Measurements from ENCODE around the gene APBA3. TPM values are rescaled to one million over a fixed set of nuclear protein-coding genes. Genes with fewer than 3 reads are reported as not detected.

The APBA3 gene
- total and polyA plus RNA-seq, 2 experiments from 2014 or later = 17.2 to 31.8 TPM

DNA sequence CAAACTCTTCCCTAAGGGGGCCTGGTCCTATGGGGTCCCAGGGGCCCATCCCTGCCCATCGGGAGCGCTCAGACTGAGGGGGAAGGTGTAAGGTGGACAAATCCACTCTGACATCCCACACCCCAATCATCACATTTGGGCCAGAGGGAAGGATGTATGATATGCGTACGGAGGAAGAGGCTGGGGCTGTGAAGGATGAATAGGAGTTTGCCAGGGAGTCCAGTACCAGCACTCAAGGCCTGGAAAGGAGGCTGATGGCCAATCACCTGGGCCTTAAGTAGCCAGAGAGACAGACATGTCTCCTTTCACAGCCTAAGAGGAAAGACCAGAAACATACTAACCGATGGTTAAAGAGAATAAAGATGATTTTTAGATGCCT is 38.4 kb downstream of the APBA3 start:
- H3K4me3 Mint-ChIP-seq = peak overlapping the region; percentile 77
- no peak overlapping the region; the same call in 1 of the 2 replicates for H3K27ac Mint-ChIP-seq
- DNase-seq (ENCODE audit: low spot score) = no peak
- H3K36me3 ChIP-seq (ENCODE audit: insufficient read depth) = no peaks in the 10 kb centered on the region
- ATAC-seq = no peak
- no peaks in the 10 kb centered on the region for H3K79me2 ChIP-seq (replicated peaks; ENCODE audit: insufficient read depth)
- peak overlapping the region; percentile 83 for H3K4me3 ChIP-seq
- no peaks in the 10 kb centered on the region for H3K27me3 ChIP-seq (ENCODE audit: insufficient read depth)
- H3K27ac ChIP-seq (ENCODE audit: low read depth) = 0 out of 2 replicates have a peak overlapping the region, but pooled peaks have one; percentile 76
- peaks cover 15% of the 10 kb centered on the region; the same call in 1 of the 2 replicates for H3K4me1 ChIP-seq (ENCODE audit: insufficient read depth)
- no peaks in the 10 kb centered on the region for H3F3A ChIP-seq (replicated peaks; ENCODE audit: low read depth)
- H4K20me1 ChIP-seq (replicated peaks; ENCODE audit: insufficient read depth) = no peaks in the 10 kb centered on the region
- H3K4me2 ChIP-seq = peak overlapping the region; percentile 97
- H3K4me1 Mint-ChIP-seq = peaks cover 4% of the 10 kb centered on the region
- peaks cover 16% of the 10 kb centered on the region for H3K27me3 Mint-ChIP-seq (ENCODE audit: insufficient read depth, low read depth, poor library complexity)
- H2AFZ ChIP-seq = no peak overlapping the region
- TF ChIP-seq STAT1 (IDR thresholded peaks at IDR 0.05; ENCODE audit: unreplicated experiment) = no peak
- no peak for TF ChIP-seq ZNF114 (CRISPR knock-in tag; IDR thresholded peaks at IDR 0.05)
- H3K9me2 ChIP-seq (ENCODE audit: insufficient read depth) = no peaks in the 10 kb centered on the region
- no peaks in the 10 kb centered on the region for H3K9me3 Mint-ChIP-seq
- H3K36me3 Mint-ChIP-seq (ENCODE audit: low read depth) = no peaks in the 10 kb centered on the region

- Mint-ChIP-seq H3K27ac (no peak overlapping the region; the same call in 1 of the 2 replicates), H3K4me3 (peak overlapping the region; percentile 77), H3K4me1 (peaks cover 4% of the 10 kb centered on the region), H3K27me3 (ENCODE audit: insufficient read depth, low read depth, poor library complexity) (peaks cover 19% of the 10 kb centered on the region), H3K36me3 (ENCODE audit: low read depth) (no peaks in the 10 kb centered on the region), H3K9me3 (no peaks in the 10 kb centered on the region)
- Histone ChIP-seq H2AFZ (peak overlapping the region; percentile 83; the same call in 1 of the 2 replicates), H3F3A (replicated peaks; ENCODE audit: low read depth) (no peaks in the 10 kb centered on the region), H3K4me3 (peak overlapping the region; percentile 83), H3K4me1 (ENCODE audit: insufficient read depth) (peaks cover 15% of the 10 kb centered on the region; the same call in 1 of the 2 replicates), H3K27ac (ENCODE audit: low read depth) (0 out of 2 replicates have a peak overlapping the region, but pooled peaks have one; percentile 76), H3K4me2 (peak overlapping the region; percentile 97), H3K9me2 (ENCODE audit: insufficient read depth) (no peaks in the 10 kb centered on the region), H4K20me1 (replicated peaks; ENCODE audit: insufficient read depth) (no peaks in the 10 kb centered on the region), H3K27me3 (ENCODE audit: insufficient read depth) (no peaks in the 10 kb centered on the region), H3K36me3 (ENCODE audit: insufficient read depth) (no peaks in the 10 kb centered on the region), H3K79me2 (replicated peaks; ENCODE audit: insufficient read depth) (no peaks in the 10 kb centered on the region)
- ATAC-seq (peak; percentile 69), DNase-seq (ENCODE audit: low spot score) (peak; percentile 94)
- TF ChIP-seq NANOG (IDR thresholded peaks at IDR 0.05; ENCODE audit: borderline replicate concordance) = no peak
Observed at GRCh38 chr19:3722443-3723109, 38.9 kb downstream of the APBA3 start.

DNA sequence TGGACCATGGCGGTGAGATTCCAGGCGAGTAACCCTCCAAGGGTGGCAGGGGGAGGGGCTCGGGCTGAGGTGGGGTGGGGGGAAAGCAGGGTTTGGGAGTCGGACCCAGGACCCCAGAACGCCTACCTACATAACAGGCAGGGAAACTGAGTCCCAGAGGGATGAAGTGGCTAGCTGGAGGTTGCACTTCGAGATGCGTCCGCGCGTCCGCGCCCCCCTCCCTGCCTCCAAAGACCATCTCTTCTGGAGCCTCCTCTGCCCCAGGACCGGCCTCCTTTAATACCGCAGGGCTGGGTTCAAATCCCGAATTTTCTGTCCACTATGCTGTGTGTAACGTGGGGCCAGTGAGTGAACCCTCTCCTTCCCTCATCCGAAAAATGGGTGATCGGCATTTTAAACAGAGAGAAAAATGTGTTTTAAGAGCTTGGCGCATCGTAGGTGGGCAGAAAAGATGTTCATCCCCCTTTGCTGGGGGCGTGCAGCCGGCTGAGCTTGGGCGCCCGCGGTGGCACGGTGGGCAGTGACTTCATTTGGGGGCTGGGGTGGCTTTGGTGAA is 39.5 kb downstream of the APBA3 start:
- peak overlapping the region; percentile 83 for H3K4me3 ChIP-seq
- Mint-ChIP-seq H3K27me3 (ENCODE audit: insufficient read depth, low read depth, poor library complexity) (peaks cover 18% of the 10 kb centered on the region), H3K9me3 (no peaks in the 10 kb centered on the region), H3K36me3 (ENCODE audit: low read depth) (no peaks in the 10 kb centered on the region), H3K27ac (no peak overlapping the region), H3K4me1 (peaks cover 4% of the 10 kb centered on the region), H3K4me3 (peak overlapping the region; percentile 77)
- H4K20me1 ChIP-seq (replicated peaks; ENCODE audit: insufficient read depth) = no peaks in the 10 kb centered on the region
- DNase-seq (ENCODE audit: low spot score) (no peak), ATAC-seq (no peak)
- H3K9me2 ChIP-seq (ENCODE audit: insufficient read depth) = no peaks in the 10 kb centered on the region
- H3K27me3 ChIP-seq (ENCODE audit: insufficient read depth) = no peaks in the 10 kb centered on the region
- H3K27ac ChIP-seq (ENCODE audit: low read depth) = no peak overlapping the region
- H3K4me1 ChIP-seq (ENCODE audit: insufficient read depth) = peaks cover 15% of the 10 kb centered on the region; the same call in 1 of the 2 replicates
- no peaks in the 10 kb centered on the region for H3K79me2 ChIP-seq (replicated peaks; ENCODE audit: insufficient read depth)
- no peaks in the 10 kb centered on the region for H3F3A ChIP-seq (replicated peaks; ENCODE audit: low read depth)
- H2AFZ ChIP-seq = peak overlapping the region; percentile 83; the same call in 1 of the 2 replicates
- no peaks in the 10 kb centered on the region for H3K36me3 ChIP-seq (ENCODE audit: insufficient read depth)
- H3K4me2 ChIP-seq = peak overlapping the region; percentile 97
- TF ChIP-seq JUNB (IDR thresholded peaks at IDR 0.05; ENCODE audit: unreplicated experiment) = no peak
- no peak for TF ChIP-seq CREB1 (CRISPR knock-in tag; IDR thresholded peaks at IDR 0.05; ENCODE audit: low read depth)
- no peak for TF ChIP-seq ZNF114 (CRISPR knock-in tag; IDR thresholded peaks at IDR 0.05)
- no peak for TF ChIP-seq ZNF331 (CRISPR knock-in tag; IDR thresholded peaks at IDR 0.05; ENCODE audit: low read depth)
- TF ChIP-seq ETS1 (IDR thresholded peaks at IDR 0.05) = no peak
- no peak for TF ChIP-seq STAT1 (IDR thresholded peaks at IDR 0.05; ENCODE audit: unreplicated experiment)
- no peak for TF ChIP-seq ZNF462 (CRISPR knock-in tag; IDR thresholded peaks at IDR 0.05)

Measured in GM23338 (cell line).